ENCODE data around the gene SOCS6.

DNA sequence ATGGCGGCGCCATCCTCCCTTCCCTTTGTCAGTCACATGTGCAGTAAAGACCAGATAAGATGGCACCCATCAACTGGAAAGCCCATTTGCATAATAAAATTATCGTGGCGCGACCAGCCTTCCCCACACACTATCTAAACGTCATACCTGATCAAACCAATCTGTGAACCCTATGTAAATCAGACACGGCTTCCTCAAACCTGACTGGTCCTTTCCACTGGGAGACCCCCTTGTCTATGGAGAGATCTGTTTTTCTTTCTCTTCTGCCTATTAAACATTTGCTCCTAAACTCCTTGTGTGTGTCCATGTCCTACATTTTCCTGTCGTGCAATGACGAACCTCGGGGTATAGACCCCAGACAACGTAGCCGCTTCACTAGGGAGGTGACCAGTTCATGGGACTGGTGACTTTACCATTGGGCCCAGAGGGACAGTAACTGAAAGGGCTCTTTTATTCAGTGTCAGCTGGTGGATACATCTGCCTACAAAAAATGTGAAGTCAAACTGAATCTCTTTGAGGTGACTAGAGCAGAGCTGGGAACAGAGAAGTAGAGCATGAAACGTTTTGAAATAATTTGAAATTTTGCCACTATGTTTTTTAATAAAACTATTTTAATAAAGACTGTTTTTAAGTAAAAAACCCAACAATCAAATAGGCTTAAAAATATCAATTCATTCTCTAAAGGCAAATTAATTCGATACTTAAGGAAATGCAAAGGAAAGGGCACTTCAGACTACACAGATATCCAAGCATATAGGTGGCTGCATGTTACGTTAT lies 87.5 kb downstream of the SOCS6 start:
- TF ChIP-seq, protein P1, sequence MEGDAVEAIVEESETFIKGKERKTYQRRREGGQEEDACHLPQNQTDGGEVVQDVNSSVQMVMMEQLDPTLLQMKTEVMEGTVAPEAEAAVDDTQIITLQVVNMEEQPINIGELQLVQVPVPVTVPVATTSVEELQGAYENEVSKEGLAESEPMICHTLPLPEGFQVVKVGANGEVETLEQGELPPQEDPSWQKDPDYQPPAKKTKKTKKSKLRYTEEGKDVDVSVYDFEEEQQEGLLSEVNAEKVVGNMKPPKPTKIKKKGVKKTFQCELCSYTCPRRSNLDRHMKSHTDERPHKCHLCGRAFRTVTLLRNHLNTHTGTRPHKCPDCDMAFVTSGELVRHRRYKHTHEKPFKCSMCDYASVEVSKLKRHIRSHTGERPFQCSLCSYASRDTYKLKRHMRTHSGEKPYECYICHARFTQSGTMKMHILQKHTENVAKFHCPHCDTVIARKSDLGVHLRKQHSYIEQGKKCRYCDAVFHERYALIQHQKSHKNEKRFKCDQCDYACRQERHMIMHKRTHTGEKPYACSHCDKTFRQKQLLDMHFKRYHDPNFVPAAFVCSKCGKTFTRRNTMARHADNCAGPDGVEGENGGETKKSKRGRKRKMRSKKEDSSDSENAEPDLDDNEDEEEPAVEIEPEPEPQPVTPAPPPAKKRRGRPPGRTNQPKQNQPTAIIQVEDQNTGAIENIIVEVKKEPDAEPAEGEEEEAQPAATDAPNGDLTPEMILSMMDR (IDR thresholded peaks at IDR 0.05; ENCODE audit: low read depth, low read length): no peak
- no peak for TF ChIP-seq EZH2phosphoT487 (IDR thresholded peaks at IDR 0.05; ENCODE audit: low read depth)

All from OCI-LY3 (cell line).